ENCODE measurements around the gene HSPB3. TPM values are rescaled to one million over a fixed set of nuclear protein-coding genes. Genes with fewer than 3 reads are reported as not detected.

Gene HSPB3
- total and polyA plus RNA-seq, 2 of the 4 experiments (the other 2 are of a cell fraction), result 0.31 to 0.54 TPM

DNA sequence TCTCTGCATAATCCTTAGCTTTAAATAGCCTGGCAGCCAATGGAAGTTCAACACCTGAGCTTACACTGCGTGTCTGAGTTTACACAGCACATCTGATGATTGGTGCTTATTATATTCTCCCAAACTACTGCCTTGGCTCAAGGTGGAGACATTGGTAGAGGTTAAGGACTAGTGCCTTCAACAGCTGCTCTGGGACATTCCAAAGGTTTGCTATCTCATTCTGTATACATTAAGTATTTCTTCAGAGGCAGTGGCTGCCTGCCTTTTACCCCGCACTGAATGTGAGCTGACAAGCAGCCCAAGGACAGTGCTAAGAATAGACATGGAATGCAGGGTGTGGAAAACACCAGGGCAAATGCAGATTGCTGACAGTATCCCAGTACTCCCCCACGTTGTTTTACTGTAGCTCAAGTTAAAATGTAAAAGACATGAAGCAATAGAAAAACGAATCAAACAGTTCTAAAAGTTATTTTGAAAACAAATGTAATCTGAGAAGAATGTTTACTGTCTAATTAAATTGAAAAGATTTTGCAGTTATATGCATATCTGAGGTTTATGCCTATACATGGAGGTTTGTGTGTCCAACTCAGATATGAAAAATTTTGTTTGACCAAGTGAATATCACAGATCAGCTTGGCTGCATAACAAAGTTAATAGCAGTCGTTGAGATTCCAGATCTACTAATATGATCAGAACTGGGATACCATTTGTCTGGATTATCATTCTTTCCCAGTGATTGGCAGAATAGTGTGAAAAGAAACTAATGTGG lies 1.8 kb downstream of the HSPB3 start:
- Histone ChIP-seq H4K5ac (ENCODE audit: low read depth, low read length) (peak overlapping the region; percentile 16; the same call in 1 of the 2 replicates), H3K4ac (ENCODE audit: low read depth, low read length) (peak overlapping the region; percentile 72), H2BK5ac (ENCODE audit: low read depth, low read length, poor library complexity, severe bottlenecking) (peak overlapping the region; percentile 89), H3K27ac (ENCODE audit: insufficient read depth, low read length) (peak overlapping the region; percentile 48; the same call in 1 of the 2 replicates), H3K36me3 (ENCODE audit: control insufficient read depth, insufficient read depth, low read length) (no peaks in the 10 kb centered on the region), H4K91ac (ENCODE audit: insufficient read depth, low read depth, low read length) (peak overlapping the region; percentile 38; the same call in 1 of the 2 replicates), H2AK9ac (replicated peaks; ENCODE audit: low read depth, low read length, poor library complexity) (no peak overlapping the region), H3K4me2 (ENCODE audit: low read depth, low read length) (peak overlapping the region; percentile 86), H3K9me1 (ENCODE audit: insufficient read depth, low read length) (peaks cover 16% of the 10 kb centered on the region; the same call in 1 of the 2 replicates), H3K18ac (ENCODE audit: low read depth, low read length) (peak overlapping the region; percentile 65; the same call in 1 of the 2 replicates), H3K4me3 (ENCODE audit: insufficient read depth, low read depth, low read length) (no peak overlapping the region), H2AFZ (replicated peaks; ENCODE audit: low read length, poor library complexity) (peak overlapping the region; percentile 56), H2AK5ac (ENCODE audit: low read depth, low read length) (no peak overlapping the region), H4K8ac (ENCODE audit: low read depth in 2 of 2, low read length in 2 of 2) (peak overlapping the region in 1 of 2 experiments; percentile 82; a peak in 2 of 4 replicates), H2BK20ac (ENCODE audit: low read depth, low read length) (peak overlapping the region; percentile 85), H4K20me1 (ENCODE audit: insufficient read depth, low read length) (no peaks in the 10 kb centered on the region), H3K79me1 (ENCODE audit: low read depth in 1 of 2, low read length in 2 of 2) (no peaks in the 10 kb centered on the region), H3K9me3 (ENCODE audit: control insufficient read depth, insufficient read depth, low read length) (no peaks in the 10 kb centered on the region), H3K27me3 (ENCODE audit: control insufficient read depth, insufficient read depth, low read length) (no peaks in the 10 kb centered on the region), H2BK120ac (ENCODE audit: low read depth, low read length) (peak overlapping the region; percentile 75), H3K23ac (ENCODE audit: low read depth, low read length) (peak overlapping the region; percentile 42; the same call in 1 of the 2 replicates), H3K9ac (ENCODE audit: low read depth, low read length) (no peak overlapping the region), H3K56ac (ENCODE audit: extremely low read depth, insufficient read depth, low read length) (peak overlapping the region; percentile 45; the same call in 1 of the 2 replicates), H2BK15ac (ENCODE audit: low read depth, low read length) (peak overlapping the region; percentile 45; the same call in 1 of the 3 replicates), H3K4me1 (ENCODE audit: control insufficient read depth, insufficient read depth, low read length) (peaks cover 26% of the 10 kb centered on the region), H3K14ac (replicated peaks; ENCODE audit: low read depth, low read length) (peak overlapping the region; percentile 69)
- ATAC-seq (ENCODE audit: low read depth) (peak; percentile 92), DNase-seq (peak; percentile 90)
- whole genome bisulfite sequencing, 2 experiments (ENCODE audit: extremely low coverage in 2 of 2, insufficient read length in 1 of 2), result no CpG with 5 or more reads among the region's 5 CpGs
- no TSS peak for BruUV-seq (replicated peaks)
- ChIA-PET CTCF (interaction anchor here (0.6 to 3.7 kb wide), 8 partner anchors 14 to 178 kb away, joined by 3 to 18 read pairs (median 4); partner anchors contain the start of gene SNX18), POLR2A (ENCODE audit: unreplicated experiment) (no interaction called here)
- dilution Hi-C loops (cut with HindIII; ENCODE audit: low sequenced_read_pairs, unreplicated experiment) (no loop called here), in situ Hi-C loops (cut with MboI; ENCODE audit: low sequenced_read_pairs) (no loop called here), intact Hi-C loops (cut with micrococcal nuclease) (no loop called here)
- TF ChIP-seq RAD21 (IDR thresholded peaks at IDR 0.05; ENCODE audit: low read length), result no peak
- TF ChIP-seq USF2 (IDR thresholded peaks at IDR 0.05; ENCODE audit: low read depth, low read length), result no peak
- TF ChIP-seq SMC3 (IDR thresholded peaks at IDR 0.05; ENCODE audit: low read depth, low read length), result no peak
- peak; percentile 11; the same call in 1 of the 2 replicates for TF ChIP-seq MAFK (IDR thresholded peaks at IDR 0.05; ENCODE audit: low read depth, low read length)
- peak; percentile 74 for TF ChIP-seq CEBPB (IDR thresholded peaks at IDR 0.05; ENCODE audit: low read depth, low read length)
- TF ChIP-seq CTCF (conservative IDR thresholded peaks at IDR 0.05; ENCODE audit: low read depth, low read length), result no peak
- peak; percentile 62; the same call in 1 of the 2 replicates for TF ChIP-seq NFE2L2 (IDR thresholded peaks at IDR 0.05; ENCODE audit: low read depth, low read length)
